GM12891 (cell line): Measurements from ENCODE around the gene GPR39.

Experiments used
- DNase-seq: peaks from one replicate; pipeline ENCODE4 v3.0.0; 2011; ENCODE audit warnings: low spot score; ENCODE audit not compliant: insufficient read length
- FAIRE-seq: peaks from 2 replicates; lab custom pipeline; 2011; peaks lifted over from hg19 to GRCh38; lab: Jason Lieb, UNC
- PAX5 ChIP-seq: IDR thresholded peaks from 2 replicates; pipeline ENCODE4 v1.6.1; 2011; ENCODE audit warnings: low read length, moderate library complexity, mild to moderate bottlenecking; ENCODE audit not compliant: insufficient read depth, severe bottlenecking
- POLR2A ChIP-seq: IDR thresholded peaks from 2 replicates; pipeline ENCODE4 v1.6.1; 2011; ENCODE audit warnings: low read depth, low read length, control low read depth
- POLR2AphosphoS5 ChIP-seq: IDR thresholded peaks from 2 replicates; pipeline ENCODE4 v1.6.1; 2011; ENCODE audit warnings: low read depth, low read length, control low read depth
- POU2F2 ChIP-seq: IDR thresholded peaks from 2 replicates; pipeline ENCODE4 v1.6.1; 2011; ENCODE audit warnings: low read depth, mild to moderate bottlenecking, control low read depth, low read length, moderate library complexity
- SPI1 ChIP-seq: IDR thresholded peaks from 2 replicates; pipeline ENCODE4 v1.6.1; 2011; ENCODE audit warnings: low read depth, low read length, control low read depth
- TAF1 ChIP-seq: IDR thresholded peaks from 2 replicates; pipeline ENCODE4 v1.6.1; 2011; ENCODE audit warnings: low read depth, low read length, control low read depth

GPR39 gene

GRCh38 chr2:132645722-132646539, 229.3 kb downstream of the GPR39 start:
- TF ChIP-seq POLR2A = no peak
- TF ChIP-seq POLR2AphosphoS5 = no peak
- TF ChIP-seq SPI1 = no peak
- TF ChIP-seq POU2F2 = no peak
- TF ChIP-seq TAF1 = no peak
- no peak for TF ChIP-seq PAX5
- no peak for FAIRE-seq
- DNase-seq = no peak

- no peak for DNase-seq
- no peak for FAIRE-seq
- TF ChIP-seq POU2F2 (no peak), TAF1 (no peak), PAX5 (no peak), POLR2AphosphoS5 (no peak), SPI1 (no peak), POLR2A (no peak)
Observed at GRCh38 chr2:132646540-132647108, 230.0 kb downstream of the GPR39 start.

- FAIRE-seq = no peak
- DNase-seq = no peak
- no peak for TF ChIP-seq POLR2AphosphoS5
- no peak for TF ChIP-seq SPI1
- no peak for TF ChIP-seq PAX5
- TF ChIP-seq POU2F2 = no peak
- no peak for TF ChIP-seq TAF1
Observed at GRCh38 chr2:132651115-132652045, 234.8 kb downstream of the GPR39 start.

GRCh38 chr2:132652474-132652873, 235.9 kb downstream of the GPR39 start:
- TF ChIP-seq POU2F2 (no peak), PAX5 (no peak), POLR2A (no peak), POLR2AphosphoS5 (no peak), TAF1 (no peak), SPI1 (no peak)
- no peak for DNase-seq
- no peak for FAIRE-seq

- no peak for DNase-seq
- TF ChIP-seq POLR2A = no peak
- TF ChIP-seq POU2F2 = no peak
- TF ChIP-seq TAF1 = no peak
- TF ChIP-seq SPI1 = no peak
- TF ChIP-seq POLR2AphosphoS5 = no peak
- TF ChIP-seq PAX5 = no peak
- FAIRE-seq = no peak
Observed at GRCh38 chr2:132654335-132654734, 237.7 kb downstream of the GPR39 start.

GRCh38 chr2:132654968-132655367, 238.4 kb downstream of the GPR39 start:
- DNase-seq = no peak
- no peak for FAIRE-seq
- TF ChIP-seq TAF1 = no peak
- no peak for TF ChIP-seq PAX5
- TF ChIP-seq POLR2A = no peak
- no peak for TF ChIP-seq SPI1
- TF ChIP-seq POU2F2 = no peak
- no peak for TF ChIP-seq POLR2AphosphoS5

- FAIRE-seq (no peak), DNase-seq (no peak)
- no peak for TF ChIP-seq SPI1
- TF ChIP-seq TAF1 = no peak
- TF ChIP-seq POU2F2 = no peak
- no peak for TF ChIP-seq POLR2AphosphoS5
- no peak for TF ChIP-seq POLR2A
- TF ChIP-seq PAX5 = no peak
Observed at GRCh38 chr2:132656266-132656975, 239.8 kb downstream of the GPR39 start.

- no peak for FAIRE-seq
- TF ChIP-seq SPI1 (no peak), POU2F2 (no peak), TAF1 (no peak), POLR2A (no peak), POLR2AphosphoS5 (no peak), PAX5 (no peak)
- DNase-seq = no peak
Observed at GRCh38 chr2:132659331-132659730, 242.7 kb downstream of the GPR39 start.

- TF ChIP-seq SPI1 (no peak), POU2F2 (no peak), POLR2AphosphoS5 (no peak), POLR2A (no peak), PAX5 (no peak), TAF1 (no peak)
- FAIRE-seq (no peak), DNase-seq (no peak)
Observed at GRCh38 chr2:132662732-132663131, 246.1 kb downstream of the GPR39 start.
